Measurements from ENCODE around the gene RAB42. TPM values are rescaled to one million over a fixed set of nuclear protein-coding genes. Genes with fewer than 3 reads are reported as not detected.

RAB42 gene
- total and polyA plus RNA-seq, 10 of the 15 experiments (the other 5 are each of a cell fraction or from before 2014, with no cell fraction given) = 0.16 to 4.5 (median 0.49) TPM

GRCh38 chr1:28552758-28553663 is 39.1 kb upstream of the RAB42 start, which contains the start of gene TRNAU1AP:
Gene TRNAU1AP, plus strand, starts transcription at chr1:28553085. Its CDS starts 26 bp downstream, at chr1:28553111.
- no TSS peak for BruUV-seq (replicated peaks)
- intact Hi-C loops (cut with micrococcal nuclease; ENCODE audit: unreplicated experiment) = loop anchor here (2.0 kb wide), 3 partner anchors 28 to 50 kb away; no protein-coding TSS in a partner anchor
- ChIA-PET POLR2A (interaction anchor here (0.6 to 6.4 kb wide), 11 partner anchors 10 to 477 kb away, joined by 3 to 132 read pairs (median 3); partner anchors contain the start of gene RAB42), CTCF (interaction anchor here (0.6 to 3.9 kb wide), 10 partner anchors 24 to 324 kb away, joined by 3 to 34 read pairs (median 4); partner anchors contain the start of gene TAF12), SMC1A (ENCODE audit: uncharacterized antibody, unreplicated experiment) (interaction anchor here (0.6 to 2.5 kb wide), 14 partner anchors 12 to 1872 kb away, joined by 3 to 18 read pairs (median 3); partner anchors contain the start of gene TAF12), RAD21 (ENCODE audit: unreplicated experiment) (interaction anchor here (0.6 to 4.8 kb wide), 11 partner anchors 7 to 331 kb away, joined by 3 to 46 read pairs (median 4); no protein-coding TSS in a partner anchor)
- H3K9me3 ChIP-seq (replicated peaks; ENCODE audit: control insufficient read depth, insufficient read depth, low read length) = no peaks in the 10 kb centered on the region
- in situ Hi-C loops (cut with MboI) = no loop called here
- H3K4me2 ChIP-seq (ENCODE audit: control insufficient read depth, insufficient read depth) = peak within 1 kb of the TSS; percentile 83
- H3K4me3 ChIP-seq = peak within 1 kb of the TSS; percentile 87
- peak within 1 kb of the TSS; percentile 98 for H2AFZ ChIP-seq (ENCODE audit: control insufficient read depth, low read depth, low read length)
- H3K79me2 ChIP-seq (ENCODE audit: control insufficient read depth, insufficient read depth, low read length) = peaks cover 11% of the 10 kb centered on the region
- H3K27me3 ChIP-seq (replicated peaks in 1 of 2; ENCODE audit: control insufficient read depth in 2 of 2, insufficient read depth in 2 of 2, low read length in 1 of 2) = no peaks in the 10 kb centered on the region
- H4K20me1 ChIP-seq (ENCODE audit: control insufficient read depth, insufficient read depth) = no peaks in the 10 kb centered on the region
- WGBS (ENCODE audit: insufficient coverage, insufficient replicate concordance, low lambda C conversion rate, missing lambda C conversion rate) = 1% methylated on average over 59 of the region's 63 CpGs
- FAIRE-seq (peak; percentile 94), ATAC-seq (peak; percentile 95), DNase-seq (ENCODE audit: low read depth, low spot score) (peak; percentile 91)
- H3K36me3 ChIP-seq (ENCODE audit: control insufficient read depth in 2 of 2, insufficient read depth in 2 of 2, low read length in 1 of 2) = peaks cover 0 to 5% of the 10 kb centered on the region in 2 experiments; a peak in 1 of 4 replicates
- H3K27ac ChIP-seq (ENCODE audit: control insufficient read depth, insufficient read depth) = peak within 1 kb of the TSS; percentile 86
- H3K4me1 ChIP-seq (ENCODE audit: control insufficient read depth, insufficient read depth, low read length) = no peaks in the 10 kb centered on the region; the same call in none of the 2 replicates
- peak within 1 kb of the TSS; percentile 94 for H3K9ac ChIP-seq (ENCODE audit: control insufficient read depth, insufficient read depth, low read length)
- TF ChIP-seq TAF1 (IDR thresholded peaks at IDR 0.05; ENCODE audit: borderline replicate concordance, low read depth, low read length) = 0 out of 2 replicates have a peak, but pooled peaks have one; percentile 45
- TF ChIP-seq YY1 (IDR thresholded peaks at IDR 0.05; ENCODE audit: low read depth, low read length) = peak; percentile 95
- TF ChIP-seq NFIC (IDR thresholded peaks at IDR 0.05; ENCODE audit: low read depth, low read length) = no peak
- TF ChIP-seq NKRF (conservative IDR thresholded peaks at IDR 0.05) = peak; percentile 67; the same call in 1 of the 2 replicates
- peak; percentile 71; the same call in 1 of the 2 replicates for TF ChIP-seq PAX5 (IDR thresholded peaks at IDR 0.05; ENCODE audit: borderline replicate concordance, low read depth, low read length)
- peak in 1 of 2 experiments; percentile 68; a peak in 1 of 4 replicates for TF ChIP-seq EP300 (IDR thresholded peaks at IDR 0.05; ENCODE audit: borderline replicate concordance in 1 of 2, control insufficient read depth in 1 of 2, low read depth in 2 of 2, low read length in 2 of 2)
- peak; percentile 90 for TF ChIP-seq POLR2A (IDR thresholded peaks at IDR 0.05; ENCODE audit: low read depth, low read length)
- TF ChIP-seq ZNF207 (IDR thresholded peaks at IDR 0.05; ENCODE audit: borderline replicate concordance) = peak; percentile 72; the same call in 1 of the 2 replicates
- peak; percentile 90; the same call in 1 of the 2 replicates for TF ChIP-seq MXI1 (IDR thresholded peaks at IDR 0.05; ENCODE audit: low read depth, low read length)
- TF ChIP-seq RELB (IDR thresholded peaks at IDR 0.05; ENCODE audit: low read depth) = peak; percentile 82; the same call in 1 of the 2 replicates
- TF ChIP-seq TCF12 (IDR thresholded peaks at IDR 0.05; ENCODE audit: low read depth, low read length) = peak; percentile 85
- TF ChIP-seq EED (IDR thresholded peaks at IDR 0.05; ENCODE audit: low read depth) = peak; percentile 39; the same call in 1 of the 2 replicates
- no peak for TF ChIP-seq CEBPZ (IDR thresholded peaks at IDR 0.05; ENCODE audit: low read depth, low read length)
- TF ChIP-seq GATAD2B (conservative IDR thresholded peaks at IDR 0.05; ENCODE audit: low read depth) = 0 out of 2 replicates have a peak, but pooled peaks have one; percentile 37

Measured in GM12878 (cell line).